ENCODE results near the gene VEGFB. TPM values are rescaled to one million over a fixed set of nuclear protein-coding genes. Genes with fewer than 3 reads are reported as not detected.

Gene VEGFB
- total RNA-seq, 2 donors from 2014 or later = 58.9 to 78.4 TPM

GRCh38 chr11:64275841-64276240, 41.5 kb downstream of the VEGFB start:
- Mint-ChIP-seq H3K9me3 (no peaks in the 10 kb centered on the region), H3K4me3 (no peak overlapping the region), H3K36me3 (ENCODE audit: low read depth) (peaks cover 19% of the 10 kb centered on the region), H3K4me1 (peaks cover 3% of the 10 kb centered on the region), H3K27me3 (ENCODE audit: insufficient read depth) (no peaks in the 10 kb centered on the region), H3K27ac (no peak overlapping the region)
- Histone ChIP-seq H3K9ac (ENCODE audit: extremely low read depth, low read length, poor library complexity, severe bottlenecking) (no peak overlapping the region), H3K27me3 (ENCODE audit: control insufficient read depth, insufficient read depth, low read length, poor library complexity, severe bottlenecking) (no peaks in the 10 kb centered on the region), H3K36me3 (ENCODE audit: control insufficient read depth, insufficient read depth, low read length) (peaks cover 9% of the 10 kb centered on the region), H3K27ac (ENCODE audit: low read depth, low read length) (no peak overlapping the region), H3K4me1 (ENCODE audit: control insufficient read depth, insufficient read depth, low read length) (no peaks in the 10 kb centered on the region), H3K9me3 (ENCODE audit: control insufficient read depth, low read length) (no peaks in the 10 kb centered on the region), H3K4me3 (ENCODE audit: low read length) (no peak overlapping the region)
- TF ChIP-seq CTCF (conservative IDR thresholded peaks at IDR 0.05) = no peak
- WGBS, 2 experiments (ENCODE audit: insufficient coverage in 1 of 2, insufficient read length in 1 of 2) = 95 to 100% methylated on average over 1 to 2 of the region's 2 CpGs
- DNase-seq = no peak

GRCh38 chr11:64276653-64277431, 42.5 kb downstream of the VEGFB start:
- H3K4me1 ChIP-seq (ENCODE audit: control insufficient read depth, insufficient read depth, low read length) = no peaks in the 10 kb centered on the region
- H3K27ac ChIP-seq (ENCODE audit: low read depth, low read length) = no peak overlapping the region
- no peaks in the 10 kb centered on the region for H3K9me3 ChIP-seq (ENCODE audit: control insufficient read depth, low read length)
- peaks cover 27% of the 10 kb centered on the region for H3K36me3 Mint-ChIP-seq (ENCODE audit: low read depth)
- H3K36me3 ChIP-seq (ENCODE audit: control insufficient read depth, insufficient read depth, low read length) = peaks cover 9% of the 10 kb centered on the region
- no peak overlapping the region for H3K9ac ChIP-seq (ENCODE audit: extremely low read depth, low read length, poor library complexity, severe bottlenecking)
- no peaks in the 10 kb centered on the region for H3K27me3 Mint-ChIP-seq (ENCODE audit: insufficient read depth)
- H3K4me1 Mint-ChIP-seq = peaks cover 3% of the 10 kb centered on the region
- DNase-seq = no peak
- WGBS, 2 experiments (ENCODE audit: insufficient coverage in 1 of 2, insufficient read length in 1 of 2) = 91% methylated on average over 11 to 17 of the region's 17 CpGs
- no peak overlapping the region for H3K4me3 Mint-ChIP-seq
- no peaks in the 10 kb centered on the region for H3K27me3 ChIP-seq (ENCODE audit: control insufficient read depth, insufficient read depth, low read length, poor library complexity, severe bottlenecking)
- H3K9me3 Mint-ChIP-seq = no peaks in the 10 kb centered on the region
- TF ChIP-seq CTCF (conservative IDR thresholded peaks at IDR 0.05) = no peak
- no peak overlapping the region for H3K4me3 ChIP-seq (ENCODE audit: low read length)
- H3K27ac Mint-ChIP-seq = no peak overlapping the region

- no peak overlapping the region for H3K27ac ChIP-seq (ENCODE audit: low read depth, low read length)
- Mint-ChIP-seq H3K36me3 (ENCODE audit: low read depth) (peaks cover 33% of the 10 kb centered on the region), H3K27me3 (ENCODE audit: insufficient read depth) (no peaks in the 10 kb centered on the region), H3K4me3 (no peak overlapping the region), H3K9me3 (no peaks in the 10 kb centered on the region), H3K4me1 (peaks cover 3% of the 10 kb centered on the region), H3K27ac (no peak overlapping the region)
- no peaks in the 10 kb centered on the region for H3K27me3 ChIP-seq (ENCODE audit: control insufficient read depth, insufficient read depth, low read length, poor library complexity, severe bottlenecking)
- no peaks in the 10 kb centered on the region for H3K9me3 ChIP-seq (ENCODE audit: control insufficient read depth, low read length)
- no peak overlapping the region for H3K4me3 ChIP-seq (ENCODE audit: low read length)
- peaks cover 19% of the 10 kb centered on the region for H3K36me3 ChIP-seq (ENCODE audit: control insufficient read depth, insufficient read depth, low read length)
- DNase-seq = no peak
- WGBS, 2 experiments (ENCODE audit: insufficient coverage in 1 of 2, insufficient read length in 1 of 2) = 85 to 90% methylated on average over 7 to 8 of the region's 8 CpGs
- H3K4me1 ChIP-seq (ENCODE audit: control insufficient read depth, insufficient read depth, low read length) = no peaks in the 10 kb centered on the region
- H3K9ac ChIP-seq (ENCODE audit: extremely low read depth, low read length, poor library complexity, severe bottlenecking) = no peak overlapping the region
- peak; percentile 16 for TF ChIP-seq CTCF (conservative IDR thresholded peaks at IDR 0.05)
Measured at GRCh38 chr11:64278576-64279190, 44.3 kb downstream of the VEGFB start.

Measured in endodermal cell (in vitro differentiated cells).